NCI-H1417 treated with DMSO at 0.1 percent for 48 hours (cell line): ENCODE measurements around the gene CPNE1.
"Not testable (repeated sequence)": the region's sequence is repeated elsewhere in the genome, so short reads cannot be mapped to it uniquely, and the experiment has no call there.

Source experiments
- DNase-seq: peaks from one replicate; lab custom pipeline; 2025; lab: John Stamatoyannopoulos, UW

CPNE1 gene

GRCh38 chr20:35698298-35699126 is 33.8 kb upstream of the CPNE1 start:
- DNase-seq, result no peak

- DNase-seq, result no peak
Observed at GRCh38 chr20:35697696-35698297, 33.1 kb upstream of the CPNE1 start.

GRCh38 chr20:35695978-35696377 is 31.3 kb upstream of the CPNE1 start:
- no peak for DNase-seq

DNA sequence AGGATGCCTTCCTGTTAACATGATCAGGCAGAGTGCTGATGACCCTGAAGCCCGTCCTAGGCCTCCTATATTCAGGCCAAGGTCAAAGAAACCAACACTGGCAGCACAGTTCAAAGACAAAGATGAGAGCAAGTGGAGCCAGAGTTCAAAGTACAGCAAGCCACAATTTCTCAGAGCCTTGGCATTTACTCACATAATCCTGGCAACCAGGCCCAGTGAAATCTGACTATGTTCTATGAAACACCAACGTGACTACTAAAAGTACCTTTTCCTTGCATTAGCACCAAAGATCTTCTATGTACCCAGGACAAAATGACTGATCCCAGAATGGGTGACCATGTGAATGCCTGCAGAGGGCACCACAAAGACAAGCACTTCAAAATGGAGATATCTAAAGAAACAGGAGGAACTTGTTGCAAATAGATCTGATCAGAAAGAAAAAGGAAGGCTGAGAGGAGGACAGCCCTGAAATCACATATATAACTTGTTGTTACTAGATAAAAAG is 30.6 kb upstream of the CPNE1 start:
- no peak for DNase-seq

DNA sequence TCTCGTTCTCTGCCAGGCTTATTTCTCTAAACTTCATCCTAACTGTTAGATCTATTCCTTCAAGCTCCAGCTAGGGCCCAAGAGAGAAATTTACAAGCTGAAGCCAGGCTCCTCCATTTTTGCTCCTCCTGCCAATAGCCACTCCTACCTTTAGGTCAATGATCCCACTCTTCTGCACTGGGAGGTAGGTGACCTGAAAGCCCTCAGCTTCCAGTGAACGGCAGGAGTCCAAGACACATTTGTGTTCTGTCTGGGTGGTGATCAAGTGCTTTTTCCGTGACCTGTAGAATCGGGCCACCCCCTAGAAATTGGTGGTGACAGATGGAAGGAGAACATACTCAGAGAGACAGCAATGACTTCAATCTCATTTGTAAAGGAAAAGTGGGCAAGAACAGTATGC is 25.6 kb upstream of the CPNE1 start:
- no peak for DNase-seq

- not testable (repeated sequence) for DNase-seq
Observed at GRCh38 chr20:35686872-35687271, 22.2 kb upstream of the CPNE1 start.

GRCh38 chr20:35685368-35685767 is 20.7 kb upstream of the CPNE1 start:
- DNase-seq, result not testable (repeated sequence)

- no peak for DNase-seq
Observed at GRCh38 chr20:35681960-35682359, 17.3 kb upstream of the CPNE1 start.

DNA sequence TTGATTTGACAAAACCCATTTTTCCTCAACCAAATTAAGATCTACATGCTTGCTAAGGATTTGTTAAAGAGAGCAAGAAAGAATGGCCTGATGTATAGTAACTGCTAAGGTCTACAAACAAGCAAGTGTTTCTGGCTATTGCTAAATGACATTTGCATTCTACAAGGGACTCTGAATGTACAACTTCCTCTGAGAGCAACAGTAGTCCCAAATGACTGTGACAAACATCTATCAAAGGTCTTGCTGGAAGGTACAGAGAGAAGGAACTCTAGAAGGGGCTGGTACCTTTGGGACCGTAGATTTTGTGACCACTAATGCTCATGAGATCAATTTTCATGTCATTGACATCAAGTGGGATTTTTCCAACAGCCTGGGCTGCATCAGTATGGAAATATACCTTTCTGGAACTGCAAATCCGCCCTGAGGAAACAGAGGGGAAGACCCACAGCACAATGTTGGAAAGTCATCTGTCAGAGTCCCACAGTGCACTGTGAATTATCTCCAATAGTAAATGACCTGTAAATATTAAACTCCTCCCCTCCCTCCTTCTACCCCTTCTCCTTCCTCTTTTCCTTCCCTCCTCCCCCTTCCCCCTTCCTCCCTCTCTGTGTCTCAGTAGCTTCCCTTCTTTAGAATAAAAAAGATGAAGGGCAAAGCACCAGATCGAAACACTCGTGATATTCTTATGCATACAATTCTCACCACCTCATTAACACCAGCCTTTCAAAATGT is 15.9 kb upstream of the CPNE1 start:
- DNase-seq, result no peak

- no peak for DNase-seq
Observed at GRCh38 chr20:35674921-35675320, 10.2 kb upstream of the CPNE1 start.

- DNase-seq, result no peak
Observed at GRCh38 chr20:35673884-35674283, 9.2 kb upstream of the CPNE1 start.

GRCh38 chr20:35669681-35670080 is 5.0 kb upstream of the CPNE1 start:
- DNase-seq, result no peak

GRCh38 chr20:35669221-35669620 is 4.5 kb upstream of the CPNE1 start:
- DNase-seq, result no peak

DNA sequence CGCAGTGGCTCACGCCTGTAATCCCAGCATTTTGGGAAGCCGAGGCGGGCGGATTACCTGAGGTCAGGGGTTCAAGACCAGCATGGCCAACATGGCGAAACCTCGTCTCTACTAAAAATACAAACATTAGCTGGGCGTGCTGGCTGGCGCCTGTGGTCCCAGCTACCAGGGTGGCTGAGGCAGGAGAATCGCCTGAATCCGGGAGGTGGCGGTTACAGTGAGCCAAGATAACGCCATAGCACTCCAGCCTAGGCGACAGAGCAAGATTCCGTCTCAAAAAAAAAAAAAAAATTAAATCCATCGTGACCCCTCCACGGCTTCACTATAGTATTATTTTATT is 1.2 kb upstream of the CPNE1 start:
- no peak for DNase-seq

GRCh38 chr20:35663516-35664465 is 909 bp downstream of the CPNE1 start:
- no peak for DNase-seq

- DNase-seq, result no peak
Observed at GRCh38 chr20:35662551-35662950, 2.1 kb downstream of the CPNE1 start.

DNA sequence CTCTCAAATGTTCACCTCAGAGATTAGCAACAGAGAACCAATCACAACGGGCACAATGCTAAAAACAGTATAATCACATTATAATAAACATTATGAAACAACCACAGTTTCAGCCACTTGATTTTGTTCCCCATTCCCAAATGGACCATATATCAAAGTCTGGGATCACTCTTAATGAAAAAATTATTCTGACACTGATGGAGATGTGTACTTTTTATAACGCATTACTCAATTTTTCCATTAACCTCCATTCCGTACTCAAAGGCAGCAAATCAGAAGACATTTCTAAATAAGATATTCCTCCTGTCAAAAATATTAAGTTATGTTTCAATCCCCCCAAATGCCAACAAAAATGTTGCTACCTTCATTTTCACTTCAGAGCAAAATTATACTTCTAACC is 2.8 kb downstream of the CPNE1 start:
- DNase-seq, result no peak

GRCh38 chr20:35661053-35661452 is 3.6 kb downstream of the CPNE1 start:
- DNase-seq, result no peak

- no peak for DNase-seq
Observed at GRCh38 chr20:35660122-35660937, 4.4 kb downstream of the CPNE1 start.

- no peak for DNase-seq
Observed at GRCh38 chr20:35657271-35657670, 7.4 kb downstream of the CPNE1 start.

DNA sequence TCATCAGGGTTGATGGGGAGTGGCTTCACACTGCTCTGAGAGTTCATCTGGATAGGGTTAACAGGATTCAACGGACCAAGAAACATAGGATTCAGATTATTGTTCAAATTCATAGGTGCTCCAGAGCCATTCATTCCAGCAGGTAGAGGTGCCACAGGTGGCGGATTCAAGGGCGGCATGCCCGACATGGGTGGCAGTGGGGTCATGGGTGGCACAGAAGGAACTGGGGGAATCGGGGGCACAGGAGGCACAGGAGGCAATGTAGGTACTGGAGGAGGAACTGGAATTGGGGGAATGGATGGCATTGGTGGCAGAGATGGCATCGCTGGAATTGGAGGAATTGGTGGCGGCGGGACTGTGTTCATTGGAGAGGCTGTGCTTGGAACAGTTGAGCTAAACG is 10.3 kb downstream of the CPNE1 start:
- no peak for DNase-seq
